Subcutaneous abdominal adipose tissue (tissue), 5 donors: Measurements from ENCODE around the gene FAHD1.
A peak's percentile ranks its signal among the peaks of the same experiment; 100 is the strongest.
"Not testable (repeated sequence)": the region's sequence is repeated elsewhere in the genome, so short reads cannot be mapped to it uniquely, and the experiment has no call there.

Experiments used
- H3K27ac ChIP-seq: one replicate; pipeline ENCODE4 v1.7.0; 2013; ENCODE audit warnings: low read depth, mild to moderate bottlenecking, inconsistent platforms, low read length, moderate library complexity
- H3K27me3 ChIP-seq, 5 donors: one replicate each; pipeline ENCODE4 v1.7.0; 2013; ENCODE audit warnings: low read length in 5 of 5, inconsistent platforms in 1 of 5; ENCODE audit not compliant: control insufficient read depth in 5 of 5, insufficient read depth in 4 of 5
- H3K36me3 ChIP-seq, 5 donors: one replicate each; pipeline ENCODE4 v1.7.0; 2013; ENCODE audit warnings: low read length in 5 of 5; ENCODE audit not compliant: control insufficient read depth in 5 of 5, insufficient read depth in 5 of 5
- H3K4me1 ChIP-seq, 5 donors: one replicate each; pipeline ENCODE4 v1.7.0; 2013; ENCODE audit warnings: low read length in 5 of 5, mild to moderate bottlenecking in 3 of 5, moderate library complexity in 1 of 5; ENCODE audit not compliant: control insufficient read depth in 5 of 5, insufficient read depth in 5 of 5
- H3K4me3 ChIP-seq, 5 donors: one replicate each; pipeline ENCODE4 v1.7.0; 2013; ENCODE audit warnings: low read length in 5 of 5, low read depth in 1 of 5
- H3K9ac ChIP-seq, 5 donors: one replicate each; pipeline ENCODE4 v1.7.0; 2013; ENCODE audit warnings: low read length in 5 of 5, mild to moderate bottlenecking in 4 of 5, moderate library complexity in 3 of 5
- H3K9me3 ChIP-seq, 5 donors: one replicate each; pipeline ENCODE4 v1.7.0; 2013; ENCODE audit warnings: low read length in 5 of 5; ENCODE audit not compliant: control insufficient read depth in 5 of 5
- donor health status: healthy.
- donor health status: healthy.
- donor health status: healthy.
- donor health status: healthy.
- donor health status: healthy.

FAHD1 gene

DNA sequence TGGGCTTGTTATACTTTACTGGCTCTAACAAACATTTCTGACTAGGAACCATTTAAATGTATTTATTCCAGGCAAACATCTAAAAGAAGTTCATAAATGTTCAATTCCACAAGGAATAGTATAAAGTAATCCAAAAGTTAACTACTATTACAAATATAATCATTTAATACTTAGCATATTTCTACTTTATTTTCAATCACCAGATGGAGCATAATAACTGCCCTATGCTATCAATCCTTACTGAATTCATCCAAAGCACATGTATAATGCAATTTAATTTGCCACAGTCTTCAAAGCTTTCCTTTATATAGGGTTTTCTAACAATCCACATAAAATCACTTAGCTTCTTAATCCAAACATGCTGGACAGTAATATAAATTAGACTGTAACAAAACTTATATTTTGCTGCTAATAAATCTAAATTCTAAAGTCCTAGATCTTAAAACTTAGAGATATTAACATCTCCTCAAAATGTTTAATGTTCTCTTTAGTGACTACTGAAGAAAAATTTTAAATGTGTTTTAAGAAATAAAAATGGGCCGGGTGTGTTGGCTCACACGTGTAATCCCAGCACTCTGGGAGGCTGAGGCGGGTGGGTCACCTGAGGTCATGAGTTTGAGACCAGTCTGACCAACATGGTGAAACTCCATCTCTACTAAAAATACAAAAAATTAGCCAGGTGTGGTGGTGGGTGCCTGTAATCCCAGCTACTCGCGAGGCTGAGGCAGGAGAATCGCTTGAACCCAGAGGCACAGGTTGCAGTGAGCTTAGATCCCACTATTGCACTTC lies 39.1 kb downstream of the FAHD1 start:
- H3K9me3 ChIP-seq = no peaks in the 10 kb centered on the region

GRCh38 chr16:1870365-1871082 lies 43.5 kb downstream of the FAHD1 start:
- H3K4me1 ChIP-seq = peaks cover 0 to 4% (median 0%) of the 10 kb centered on the region in 5 donors

More for the DNA sequence above, 39.1 kb downstream of the FAHD1 start:
- Histone ChIP-seq H3K27ac (no peak overlapping the region), H3K4me1 (peaks cover 0 to 3% (median 0%) of the 10 kb centered on the region in 5 donors), H3K9ac (no peak overlapping the region), H3K4me3 (no peak overlapping the region), H3K27me3 (peaks cover 0 to 3% (median 0%) of the 10 kb centered on the region in 5 donors), H3K36me3 (no peaks in the 10 kb centered on the region)

DNA sequence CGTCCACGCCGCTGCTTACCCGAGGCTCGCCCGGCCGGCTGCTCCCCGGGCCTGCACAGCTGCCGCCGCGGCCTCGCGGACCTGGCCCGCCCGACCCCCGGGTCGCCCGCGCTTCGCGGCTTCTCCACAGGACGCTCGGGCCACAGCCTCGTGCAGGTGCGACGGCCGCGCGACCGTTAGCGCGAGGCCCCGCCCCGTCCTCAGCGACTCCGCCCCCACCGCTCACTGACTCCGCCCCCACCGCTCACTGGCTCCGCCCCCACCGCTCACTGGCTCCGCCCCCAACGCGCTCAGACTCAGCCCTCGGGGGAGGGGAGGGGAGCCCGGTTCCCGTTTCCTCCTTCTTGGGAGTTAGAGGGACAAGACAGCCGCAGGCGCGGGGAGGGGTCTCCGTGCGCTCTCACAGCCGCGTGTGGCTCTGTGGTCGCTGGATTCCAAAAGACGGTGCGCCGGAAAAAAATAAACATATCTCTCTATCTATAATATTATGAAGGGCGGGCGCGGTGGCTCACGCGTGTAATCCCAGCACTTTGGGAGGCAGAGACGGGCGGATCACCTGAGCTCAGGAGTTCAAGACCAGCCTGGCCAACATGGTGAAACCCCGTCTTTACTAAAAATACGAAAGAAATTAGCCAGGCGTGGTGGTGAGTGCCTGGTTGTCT lies 45.1 kb downstream of the FAHD1 start, which contains the start of gene MEIOB:
Gene MEIOB (minus strand): TSS at position 191 of the 662 bp plus-strand sequence. CDS start 3,989 bp downstream, outside the sequence.
- H3K27me3 ChIP-seq = peaks cover 7 to 19% (median 8%) of the 10 kb centered on the region in 5 donors
- peaks cover 0 to 4% (median 0%) of the 10 kb centered on the region in 5 donors for H3K4me1 ChIP-seq
- H3K4me3 ChIP-seq = peak within 1 kb of the TSS in 1 of 5 donors; percentile 30
- H3K9me3 ChIP-seq = no peaks in the 10 kb centered on the region
- no peaks in the 10 kb centered on the region for H3K36me3 ChIP-seq
- H3K9ac ChIP-seq = no peak within 1 kb of the TSS
- H3K27ac ChIP-seq = no peak within 1 kb of the TSS

More at GRCh38 chr16:1870365-1871082, 43.5 kb downstream of the FAHD1 start:
- no peak overlapping the region for H3K9ac ChIP-seq
- H3K27ac ChIP-seq = no peak overlapping the region
- no peaks in the 10 kb centered on the region for H3K36me3 ChIP-seq
- H3K4me3 ChIP-seq = no peak overlapping the region
- peaks cover 4 to 14% (median 7%) of the 10 kb centered on the region in 5 donors for H3K27me3 ChIP-seq
- H3K9me3 ChIP-seq = no peaks in the 10 kb centered on the region

GRCh38 chr16:1874854-1875253 lies 47.8 kb downstream of the FAHD1 start:
- Histone ChIP-seq H3K36me3 (no peaks in the 10 kb centered on the region), H3K4me1 (peaks cover 0 to 4% (median 0%) of the 10 kb centered on the region in 5 donors), H3K27me3 (peaks cover 12 to 31% (median 14%) of the 10 kb centered on the region in 5 donors), H3K9ac (no peak overlapping the region), H3K4me3 (no peak overlapping the region), H3K27ac (no peak overlapping the region), H3K9me3 (no peaks in the 10 kb centered on the region)

DNA sequence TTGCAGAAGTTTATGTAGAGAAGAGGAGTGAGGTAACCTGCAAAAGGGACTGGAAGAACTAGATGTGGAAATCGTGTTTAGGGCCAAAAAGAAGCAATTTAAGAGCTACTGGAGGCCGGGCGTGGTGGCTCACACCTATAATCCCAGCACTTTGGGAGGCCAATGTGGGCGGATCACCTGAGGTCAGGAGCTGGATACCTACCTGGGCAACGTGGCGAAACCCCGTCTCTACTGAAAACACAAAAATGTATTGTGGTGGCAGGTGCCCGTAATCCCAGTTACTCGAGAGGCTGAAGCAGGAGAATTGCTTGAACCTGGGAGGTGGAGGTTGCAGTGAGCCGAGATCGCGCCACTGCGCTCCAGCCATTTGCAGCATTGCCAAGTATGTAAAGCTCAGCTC lies 49.1 kb downstream of the FAHD1 start:
- not testable (repeated sequence) for H3K36me3 ChIP-seq, H3K27ac ChIP-seq, H3K9me3 ChIP-seq, H3K9ac ChIP-seq, H3K4me1 ChIP-seq, H3K4me3 ChIP-seq
- peaks cover 12 to 37% (median 15%) of the 10 kb centered on the region in 5 donors for H3K27me3 ChIP-seq

DNA sequence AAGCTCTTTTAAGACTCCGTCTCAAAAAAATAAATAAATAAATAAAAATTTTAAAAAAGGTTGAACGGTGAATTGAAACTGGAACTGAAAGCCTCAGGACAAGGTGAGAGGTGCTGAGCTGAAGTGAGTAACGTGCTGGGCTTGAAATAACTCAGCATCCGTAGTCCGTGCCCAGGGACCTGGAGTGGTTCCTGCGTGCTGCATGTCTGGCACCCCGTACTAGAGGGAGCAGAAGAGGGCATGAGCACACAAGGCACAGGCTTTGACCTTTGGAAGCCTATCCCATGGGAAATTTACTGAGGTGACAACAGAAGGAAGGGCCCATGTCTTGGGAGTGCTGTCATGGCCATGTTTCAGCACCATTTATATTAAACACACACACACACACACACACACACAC lies 49.5 kb downstream of the FAHD1 start:
- no peak overlapping the region for H3K4me3 ChIP-seq
- H3K27me3 ChIP-seq = peaks cover 12 to 37% (median 15%) of the 10 kb centered on the region in 5 donors
- no peak overlapping the region for H3K9ac ChIP-seq
- H3K36me3 ChIP-seq = no peaks in the 10 kb centered on the region
- H3K9me3 ChIP-seq = no peaks in the 10 kb centered on the region
- H3K27ac ChIP-seq = no peak overlapping the region
- H3K4me1 ChIP-seq = peaks cover 0 to 4% (median 0%) of the 10 kb centered on the region in 5 donors

DNA sequence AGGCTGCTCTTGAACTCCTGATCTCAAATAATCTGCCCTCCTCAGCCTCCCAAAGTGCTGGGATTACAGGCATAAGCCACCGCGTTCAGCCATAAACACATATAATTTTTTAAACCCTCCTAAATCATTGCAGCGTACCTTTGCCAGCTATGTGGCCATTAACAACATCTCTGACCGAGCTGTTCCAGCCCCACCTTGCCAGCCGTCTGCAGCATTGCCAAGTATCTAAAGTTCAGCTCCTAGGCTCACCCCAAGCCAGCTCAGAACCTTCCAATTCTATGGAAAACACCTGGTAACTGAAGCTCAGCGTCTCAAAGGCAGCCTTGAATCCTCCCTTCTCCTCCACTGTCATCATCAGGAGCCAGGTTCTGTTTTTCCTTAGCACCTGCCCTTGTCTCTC lies 50.1 kb downstream of the FAHD1 start:
- Histone ChIP-seq H3K27me3 (peaks cover 12 to 37% (median 15%) of the 10 kb centered on the region in 5 donors), H3K36me3 (no peaks in the 10 kb centered on the region), H3K9ac (no peak overlapping the region), H3K4me1 (peaks cover 0 to 3% (median 0%) of the 10 kb centered on the region in 5 donors), H3K4me3 (no peak overlapping the region), H3K9me3 (no peaks in the 10 kb centered on the region), H3K27ac (no peak overlapping the region)

- peaks cover 9 to 30% (median 11%) of the 10 kb centered on the region in 5 donors for H3K27me3 ChIP-seq
These were observed 50.8 kb downstream of the FAHD1 start for GRCh38 chr16:1877804-1878203.

DNA sequence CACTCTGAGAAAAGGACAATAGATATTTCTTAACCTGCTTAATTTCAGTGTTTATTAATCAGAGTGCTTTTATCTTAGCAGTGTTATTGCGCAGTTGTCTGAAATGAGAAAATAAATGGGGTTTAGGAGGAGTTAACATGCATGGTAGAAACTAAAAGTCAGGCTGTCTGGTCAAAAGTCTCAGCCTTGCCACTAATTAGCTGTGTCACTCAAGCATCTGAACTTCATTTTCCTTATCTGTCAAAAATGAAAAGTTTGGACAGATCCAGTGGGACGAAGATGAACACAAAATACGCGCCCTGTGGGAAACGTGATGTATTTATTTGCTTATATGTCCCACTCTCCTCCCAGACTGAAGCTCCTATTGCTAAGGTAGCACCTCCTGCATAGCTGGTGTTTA lies 51.2 kb downstream of the FAHD1 start:
- Histone ChIP-seq H3K36me3 (no peaks in the 10 kb centered on the region), H3K4me3 (no peak overlapping the region), H3K27me3 (peaks cover 9 to 29% (median 11%) of the 10 kb centered on the region in 5 donors), H3K9ac (no peak overlapping the region), H3K9me3 (no peaks in the 10 kb centered on the region), H3K27ac (no peak overlapping the region), H3K4me1 (no peaks in the 10 kb centered on the region)

More at GRCh38 chr16:1877804-1878203, 50.8 kb downstream of the FAHD1 start:
- Histone ChIP-seq H3K4me1 (no peaks in the 10 kb centered on the region), H3K4me3 (no peak overlapping the region), H3K27ac (no peak overlapping the region), H3K9me3 (no peaks in the 10 kb centered on the region), H3K36me3 (no peaks in the 10 kb centered on the region), H3K9ac (no peak overlapping the region)
